Tibial nerve (tissue), 4 donors: ENCODE measurements around the gene EIF1B. TPM values are rescaled to one million over a fixed set of nuclear protein-coding genes. Genes with fewer than 3 reads are reported as not detected.

ENCODE experiments used
- DNase-seq, 2 donors: peaks; one replicate each; pipeline ENCODE4 v3.0.0-alpha.2; 2019; ENCODE audit warnings: low spot score in 2 of 2
- H3K27ac ChIP-seq, 4 donors: fragments of 200-600 bp; sonication (generic) in 3 of 4; one replicate each; pipeline ENCODE4 v1.5.1; 2017 to 2019; ENCODE audit warnings: mild to moderate bottlenecking in 1 of 4
- H3K27me3 ChIP-seq, 2 donors: fragments of 200-600 bp; sonication (generic) in 1 of 2; one replicate each; pipeline versions ENCODE4 v1.5.1 to v1.6.0; 2017 to 2019
- H3K36me3 ChIP-seq, 3 donors: fragments of 200-600 bp; sonication (generic); one replicate each; pipeline ENCODE4 v1.5.1; 2018 to 2019
- H3K4me1 ChIP-seq, 4 donors: fragments of 200-600 bp; sonication (generic) in 3 of 4; one replicate each; pipeline ENCODE4 v1.5.1; 2017 to 2019
- H3K4me3 ChIP-seq, 4 donors: fragments of 200-600 bp; sonication (generic) in 3 of 4; one replicate each; pipeline ENCODE4 v1.5.1; 2017 to 2019; ENCODE audit warnings: mild to moderate bottlenecking in 1 of 4, moderate library complexity in 1 of 4
- H3K9me3 ChIP-seq, 4 donors: fragments of 200-600 bp; sonication (generic) in 3 of 4; one replicate each; pipeline ENCODE4 v1.5.1; 2017 to 2019
- CTCF ChIP-seq, 5 experiments: fragments of 200-600 bp in 3 of 5; fragments of 450-650 bp in 2 of 5; sonication (generic) in 3 of 5; IDR thresholded peaks; one replicate each; pipeline ENCODE4 v1.5.1; 2016 to 2019; ENCODE audit warnings: antibody characterized with exemption in 5 of 5, mild to moderate bottlenecking in 3 of 5, moderate library complexity in 2 of 5
- EP300 ChIP-seq, 2 donors: sonication (generic); formaldehyde crosslinking; IDR thresholded peaks; one replicate each; pipeline ENCODE4 v1.6.1; 2017; ENCODE audit warnings: antibody characterized with exemption in 2 of 2, mild to moderate bottlenecking in 1 of 2
- POLR2A ChIP-seq, 2 donors: fragments of 450-650 bp; IDR thresholded peaks; one replicate each; pipeline ENCODE4 v1.6.1; 2017; ENCODE audit warnings: antibody characterized with exemption in 2 of 2, mild to moderate bottlenecking in 2 of 2, moderate library complexity in 2 of 2
- WGBS, 2 donors: methylation state at CpG; one replicate each; pipeline ENCODE4 v1.1.5; 2018; 5-methylcytosine and 5-hydroxymethylcytosine counted together
- total RNA-seq, 4 donors: library from RNA; depleted of rRNA; stranded (reverse); fragments of >200 nt; gene quantifications; one replicate each; pipeline ENCODE4 v1.1.0, GENCODE V29; 2016

The EIF1B gene
- total RNA-seq, 4 donors from 2014 or later = 24.0 to 36.9 (median 30.1) TPM

GRCh38 chr3:40290396-40290795, 19.1 kb upstream of the EIF1B start:
- DNase-seq = no peak
- H3K4me3 ChIP-seq = no peak overlapping the region

GRCh38 chr3:40291471-40291870, 18.0 kb upstream of the EIF1B start:
- Histone ChIP-seq H3K27me3 (no peaks in the 10 kb centered on the region), H3K27ac (no peak overlapping the region), H3K36me3 (peaks cover 0 to 25% (median 0%) of the 10 kb centered on the region in 3 donors), H3K4me1 (no peaks in the 10 kb centered on the region), H3K4me3 (no peak overlapping the region), H3K9me3 (no peaks in the 10 kb centered on the region)
- TF ChIP-seq CTCF (IDR thresholded peaks at IDR 0.05) (no peak), POLR2A (IDR thresholded peaks at IDR 0.05) (no peak), EP300 (IDR thresholded peaks at IDR 0.05) (no peak)
- WGBS, 2 donors = 87 to 97% methylated on average over 4 of the region's 4 CpGs
- no peak for DNase-seq

More at GRCh38 chr3:40290396-40290795, 19.1 kb upstream of the EIF1B start:
- 96 to 99% methylated on average over 6 of the region's 6 CpGs for WGBS, 2 donors
- Histone ChIP-seq H3K27ac (no peak overlapping the region), H3K4me1 (no peaks in the 10 kb centered on the region), H3K9me3 (no peaks in the 10 kb centered on the region), H3K27me3 (no peaks in the 10 kb centered on the region), H3K36me3 (peaks cover 0 to 18% (median 0%) of the 10 kb centered on the region in 3 donors)
- TF ChIP-seq CTCF (IDR thresholded peaks at IDR 0.05) = no peak
- TF ChIP-seq POLR2A (IDR thresholded peaks at IDR 0.05) = no peak
- TF ChIP-seq EP300 (IDR thresholded peaks at IDR 0.05) = no peak

- Histone ChIP-seq H3K27me3 (no peaks in the 10 kb centered on the region), H3K4me3 (no peak overlapping the region), H3K27ac (no peak overlapping the region), H3K4me1 (no peaks in the 10 kb centered on the region), H3K36me3 (peaks cover 0 to 29% (median 0%) of the 10 kb centered on the region in 3 donors), H3K9me3 (no peaks in the 10 kb centered on the region)
- DNase-seq = no peak
- 30 to 53% methylated on average over 4 of the region's 4 CpGs for WGBS, 2 donors
- TF ChIP-seq EP300 (IDR thresholded peaks at IDR 0.05) = no peak
- TF ChIP-seq CTCF (IDR thresholded peaks at IDR 0.05) = no peak
- no peak for TF ChIP-seq POLR2A (IDR thresholded peaks at IDR 0.05)
Observed at GRCh38 chr3:40292637-40293349, 16.7 kb upstream of the EIF1B start.

- no peak for DNase-seq
- Histone ChIP-seq H3K36me3 (peaks cover 0 to 35% (median 0%) of the 10 kb centered on the region in 3 donors), H3K27me3 (no peaks in the 10 kb centered on the region), H3K9me3 (no peaks in the 10 kb centered on the region), H3K4me1 (peaks cover 0 to 5% (median 0%) of the 10 kb centered on the region in 4 donors), H3K4me3 (no peak overlapping the region), H3K27ac (no peak overlapping the region)
- 89 to 96% methylated on average over 1 of the region's 1 CpG for WGBS, 2 donors
- no peak for TF ChIP-seq EP300 (IDR thresholded peaks at IDR 0.05)
- TF ChIP-seq CTCF (IDR thresholded peaks at IDR 0.05) = no peak
- no peak for TF ChIP-seq POLR2A (IDR thresholded peaks at IDR 0.05)
Observed at GRCh38 chr3:40294434-40294833, 15.1 kb upstream of the EIF1B start.

GRCh38 chr3:40298075-40298474, 11.4 kb upstream of the EIF1B start:
- peaks cover 0 to 34% (median 0%) of the 10 kb centered on the region in 3 donors for H3K36me3 ChIP-seq
- H3K4me3 ChIP-seq = no peak overlapping the region
- no peak overlapping the region for H3K27ac ChIP-seq
- no peaks in the 10 kb centered on the region for H3K27me3 ChIP-seq
- peaks cover 0 to 13% (median 0%) of the 10 kb centered on the region in 4 donors for H3K4me1 ChIP-seq
- no peaks in the 10 kb centered on the region for H3K9me3 ChIP-seq
- 89 to 91% methylated on average over 2 of the region's 2 CpGs for WGBS, 2 donors
- DNase-seq = no peak
- TF ChIP-seq CTCF (IDR thresholded peaks at IDR 0.05) (no peak), EP300 (IDR thresholded peaks at IDR 0.05) (no peak), POLR2A (IDR thresholded peaks at IDR 0.05) (no peak)
